B cell (primary cell): ENCODE data around the gene PARP8. TPM values are rescaled to one million over a fixed set of nuclear protein-coding genes. Genes with fewer than 3 reads are reported as not detected.

Experiments
- ATAC-seq: fragments of 200-7000 bp; cut with Tn5 transposase; one replicate; pipeline ENCODE4 v1.10.0; 2021; ENCODE audit warnings: low read depth, mild to moderate bottlenecking, moderate number of reproducible peaks, moderate library complexity
- CTCF ChIA-PET: fragments of 350-600 bp; sonication (Branson Sonifier 250); formaldehyde crosslinking; loops from one replicate; lab custom pipeline; 2021; ENCODE audit warnings: antibody characterized with exemption, inconsistent platforms; lab: Charles Lee
- POLR2A ChIA-PET: fragments of 350-600 bp; sonication (Branson Sonifier 250); formaldehyde crosslinking; loops from one replicate; lab custom pipeline; 2021; ENCODE audit warnings: antibody characterized with exemption; lab: Charles Lee
- DNase-seq: peaks from one replicate; pipeline ENCODE4 v3.0.0; 2013
- H2AFZ ChIP-seq: 2 replicates; pipeline ENCODE4 v1.6.1; 2012; ENCODE audit warnings: mild to moderate bottlenecking, low read depth, low read length; ENCODE audit not compliant: insufficient read depth, poor library complexity, severe bottlenecking
- H3K27ac ChIP-seq, 2 donors: 1 replicate in 1 of 2; 2 replicates in 1 of 2; pipeline ENCODE4 v1.5.1; 2012 to 2013; ENCODE audit warnings: low read length in 2 of 2, mild to moderate bottlenecking in 2 of 2, moderate library complexity in 1 of 2
- H3K27me3 ChIP-seq, 4 experiments: fragments of 200-600 bp in 1 of 4; sonication (generic) in 1 of 4; replicated peaks in 1 of 4; 1 replicate in 2 of 4; 2 replicates in 2 of 4; pipeline versions ENCODE4 v1.6.1 to v1.7.0; 2013 to 2016; ENCODE audit warnings: low read length in 3 of 4, mild to moderate bottlenecking in 2 of 4, mixed read lengths in 1 of 4, moderate library complexity in 1 of 4; ENCODE audit not compliant: insufficient read depth in 4 of 4, control insufficient read depth in 3 of 4; ENCODE audit errors: control extremely low read depth in 1 of 4
- H3K36me3 ChIP-seq, 2 experiments: replicated peaks in 1 of 2; 1 replicate in 1 of 2; 2 replicates in 1 of 2; pipeline versions ENCODE4 v1.6.1 to v1.7.1; 2013; ENCODE audit warnings: low read length in 1 of 2; ENCODE audit not compliant: insufficient read depth in 2 of 2, control insufficient read depth in 1 of 2; ENCODE audit errors: control extremely low read depth in 1 of 2, extremely low read depth in 1 of 2
- H3K4me1 ChIP-seq, 2 donors: fragments of 200-600 bp in 1 of 2; sonication (generic) in 1 of 2; 1 replicate in 1 of 2; 2 replicates in 1 of 2; pipeline versions ENCODE4 v1.5.1 to v1.6.1; 2013 to 2017; ENCODE audit warnings: low read length in 2 of 2; ENCODE audit not compliant: control insufficient read depth in 2 of 2, insufficient read depth in 2 of 2
- H3K4me2 ChIP-seq: replicated peaks from 2 replicates; pipeline ENCODE3; 2012; ENCODE audit warnings: mild to moderate bottlenecking, low read depth, low read length; ENCODE audit not compliant: poor library complexity, severe bottlenecking
- H3K4me3 ChIP-seq, 5 experiments: fragments of 200-600 bp in 1 of 5; sonication (generic) in 1 of 5; 1 replicate in 3 of 5; 2 replicates in 2 of 5; pipeline versions ENCODE4 v1.5.1 to v1.7.0; 2011 to 2016; ENCODE audit warnings: low read length in 4 of 5, mild to moderate bottlenecking in 4 of 5, low read depth in 2 of 5, control low read depth in 1 of 5, moderate library complexity in 1 of 5; ENCODE audit not compliant: insufficient read depth in 1 of 5; ENCODE audit errors: control extremely low read depth in 1 of 5, extremely low read depth in 1 of 5
- H3K79me2 ChIP-seq: fragments of 200-600 bp; sonication (generic); one replicate; pipeline ENCODE4 v1.6.0; 2016; ENCODE audit warnings: low read length; ENCODE audit not compliant: control insufficient read depth, insufficient read depth
- H3K9ac ChIP-seq: fragments of 200-600 bp; sonication (generic); 2 replicates; pipeline ENCODE4 v1.6.1; 2017; ENCODE audit warnings: mild to moderate bottlenecking, low read length, moderate library complexity
- H3K9me3 ChIP-seq, 3 donors: one replicate each; pipeline versions ENCODE4 v1.6.1 to v1.7.1; 2013; ENCODE audit warnings: low read length in 2 of 3; ENCODE audit not compliant: control insufficient read depth in 2 of 3, insufficient read depth in 1 of 3; ENCODE audit errors: control extremely low read depth in 1 of 3
- H4K20me1 ChIP-seq: 2 replicates; pipeline ENCODE4 v1.6.0; 2012; ENCODE audit warnings: mild to moderate bottlenecking, low read length; ENCODE audit not compliant: insufficient read depth, control insufficient read depth, poor library complexity, severe bottlenecking
- H3K27ac Mint-ChIP-seq: one replicate; pipeline ENCODE4 v1.8.0; 2021; ENCODE audit warnings: mixed read lengths
- H3K27me3 Mint-ChIP-seq: one replicate; pipeline ENCODE4 v1.8.0; 2021; ENCODE audit warnings: mixed read lengths
- H3K4me1 Mint-ChIP-seq: one replicate; pipeline ENCODE4 v1.8.0; 2021; ENCODE audit warnings: mixed read lengths
- H3K4me3 Mint-ChIP-seq: one replicate; pipeline ENCODE4 v1.8.0; 2021; ENCODE audit warnings: mixed read lengths
- H3K9me3 Mint-ChIP-seq: one replicate; pipeline ENCODE4 v1.8.0; 2022; ENCODE audit warnings: mixed read lengths; ENCODE audit not compliant: insufficient read depth
- CTCF ChIP-seq: fragments of 200-600 bp; IDR thresholded peaks from one replicate; pipeline ENCODE4 v1.8.0; 2022; ENCODE audit warnings: antibody characterized with exemption, mild to moderate bottlenecking
- EZH2 ChIP-seq: IDR thresholded peaks from 2 replicates; pipeline ENCODE4 v1.6.1; 2012; ENCODE audit warnings: borderline replicate concordance, low read depth, mild to moderate bottlenecking, moderate library complexity, low read length; ENCODE audit not compliant: insufficient read depth, poor library complexity, severe bottlenecking
- WGBS: methylation state at CpG from one replicate; pipeline ENCODE4 v1.1.5; 2013; ENCODE audit warnings: missing lambda C conversion rate; ENCODE audit not compliant: insufficient coverage; 5-methylcytosine and 5-hydroxymethylcytosine counted together
- intact Hi-C: fragments of 100-400 bp; cut with micrococcal nuclease; formaldehyde crosslinking; loops from one replicate; pipeline ENCODE4 v1.10.0; 2022
- polyA plus RNA-seq: library from polyadenylated mRNA; depleted of rRNA; stranded (reverse); fragments of >200 nt; gene quantifications from 2 replicates; pipeline ENCODE4 v1.2.3, GENCODE V29; 2012
- total RNA-seq, 2 donors: library from RNA; stranded (reverse); fragments of 120-200 nt in 1 of 2; gene quantifications; 1 replicate in 1 of 2; 2 replicates in 1 of 2; pipeline versions ENCODE4 v1.2.3 to v1.2.4, GENCODE V29; 2013 to 2022

The PARP8 gene
- total and polyA plus RNA-seq, 2 donors (not counting 1 experiment from before 2014, with no cell fraction given): 36.2 to 83.6 TPM

- Histone ChIP-seq H3K27ac (no peak overlapping the region), H3K27me3 (no peaks in the 10 kb centered on the region), H3K9ac (no peak overlapping the region), H3K9me3 (no peaks in the 10 kb centered on the region), H3K79me2 (peaks cover 94% of the 10 kb centered on the region), H3K4me3 (no peak overlapping the region), H3K4me1 (peaks cover 6 to 16% of the 10 kb centered on the region in 2 donors), H3K4me2 (no peak overlapping the region), H2AFZ (no peak overlapping the region), H3K36me3 (no peaks in the 10 kb centered on the region), H4K20me1 (peaks cover 20% of the 10 kb centered on the region)
- no peak overlapping the region for H3K4me3 Mint-ChIP-seq
- TF ChIP-seq EZH2: no peak
- ChIA-PET POLR2A (no interaction called here), CTCF (interaction anchor here (0.5 to 1.4 kb wide), 2 partner anchors 16 to 169 kb away, joined by 3 to 4 read pairs; no protein-coding TSS in a partner anchor)
- DNase-seq (no peak), ATAC-seq (no peak)
- peak overlapping the region; percentile 10 for H3K27ac Mint-ChIP-seq
- no peaks in the 10 kb centered on the region for H3K9me3 Mint-ChIP-seq
- intact Hi-C loops: no loop called here
- peaks cover 47% of the 10 kb centered on the region for H3K4me1 Mint-ChIP-seq
- 68% methylated on average over 5 of the region's 5 CpGs for WGBS
- no peaks in the 10 kb centered on the region for H3K27me3 Mint-ChIP-seq
These were observed 60.7 kb downstream of the PARP8 start for GRCh38 chr5:50727149-50727496.

GRCh38 chr5:50727845-50728244 lies 61.4 kb downstream of the PARP8 start:
- Mint-ChIP-seq H3K27ac (no peak overlapping the region), H3K9me3 (no peaks in the 10 kb centered on the region), H3K27me3 (no peaks in the 10 kb centered on the region), H3K4me1 (peaks cover 42% of the 10 kb centered on the region), H3K4me3 (no peak overlapping the region)
- no peaks in the 10 kb centered on the region for H3K36me3 ChIP-seq
- H3K27ac ChIP-seq: no peak overlapping the region
- TF ChIP-seq EZH2: no peak
- no peak for TF ChIP-seq CTCF
- H3K9ac ChIP-seq: no peak overlapping the region
- intact Hi-C loops: no loop called here
- H3K4me1 ChIP-seq: peaks cover 6 to 16% of the 10 kb centered on the region in 2 donors
- peaks cover 94% of the 10 kb centered on the region for H3K79me2 ChIP-seq
- no peak for ATAC-seq
- no peak for DNase-seq
- ChIA-PET POLR2A (no interaction called here), CTCF (interaction anchor here (0.5 to 0.8 kb wide), 2 partner anchors 16 to 168 kb away, joined by 3 to 4 read pairs; no protein-coding TSS in a partner anchor)
- H2AFZ ChIP-seq: no peak overlapping the region
- WGBS: no CpG with 5 or more reads among the region's 2 CpGs
- no peaks in the 10 kb centered on the region for H3K27me3 ChIP-seq
- H3K4me3 ChIP-seq: no peak overlapping the region
- H3K9me3 ChIP-seq: peaks cover 0 to 5% (median 0%) of the 10 kb centered on the region in 3 donors
- no peak overlapping the region for H3K4me2 ChIP-seq
- H4K20me1 ChIP-seq: peaks cover 15% of the 10 kb centered on the region
